Mucosa of descending colon (tissue), 3 donors: ENCODE measurements around the gene FITM2. TPM values are rescaled to one million over a fixed set of nuclear protein-coding genes. Genes with fewer than 3 reads are reported as not detected.

ENCODE experiments used
- ATAC-seq: fragments of 200-7000 bp; cut with Tn5 transposase; one replicate; pipeline ENCODE4 v1.9.1; 2020; ENCODE audit warnings: mild to moderate bottlenecking, moderate library complexity
- DNase-seq, 3 donors: peaks; one replicate each; pipeline ENCODE4 v3.0.0-alpha.2; 2020
- H3K36me3 ChIP-seq: fragments of 200-600 bp; one replicate; pipeline ENCODE4 v1.8.0; 2021; ENCODE audit warnings: low read depth, mild to moderate bottlenecking
- H3K4me1 ChIP-seq: fragments of 200-600 bp; one replicate; pipeline ENCODE4 v1.8.0; 2021; ENCODE audit warnings: low read depth, mild to moderate bottlenecking
- H3K4me3 ChIP-seq: fragments of 200-600 bp; one replicate; pipeline ENCODE4 v1.8.0; 2021; ENCODE audit warnings: mild to moderate bottlenecking
- H3K9me3 ChIP-seq: fragments of 200-600 bp; one replicate; pipeline ENCODE4 v1.8.0; 2021; ENCODE audit warnings: mild to moderate bottlenecking
- CTCF ChIP-seq: fragments of 200-600 bp; IDR thresholded peaks from one replicate; pipeline ENCODE4 v1.8.0; 2022; ENCODE audit warnings: antibody characterized with exemption, mild to moderate bottlenecking
- intact Hi-C, 2 donors: fragments of 100-400 bp; cut with DNase I in 1 of 2; cut with micrococcal nuclease in 1 of 2; formaldehyde crosslinking; loops; one replicate each; pipeline versions ENCODE4 v1.11.0 to v1.11.1; 2022; cut with DNase I, micrococcal nuclease
- total RNA-seq, 3 donors: library from RNA; stranded (reverse); fragmentation: NEBNext Ultra II Directional in 2 of 3; extraction: Animal tissue kit (Norgen Biotek cat#: 25700) in 2 of 3; gene quantifications; one replicate each; pipeline versions ENCODE4 v1.2.1 to v1.2.4, GENCODE V29; 2021 to 2023
- donor health status: DM: no; HTN: no; CAD: no; lungs with moderate emphysema.
- donor health status: DM: no; HTN: no; CAD: no.
- donor health status: DM: no; HTN: yes; CAD: no.

The FITM2 gene
- total RNA-seq, 3 donors from 2014 or later: 10.9 to 12.6 (median 10.9) TPM

GRCh38 chr20:44287272-44288097 lies 23.5 kb downstream of the FITM2 start:
- ATAC-seq (peak; percentile 77), DNase-seq (peak; percentile 52 to 62 (median 52))
- intact Hi-C loops: no loop called here

GRCh38 chr20:44284032-44284431 lies 27.0 kb downstream of the FITM2 start:
- Histone ChIP-seq H3K9me3 (no peaks in the 10 kb centered on the region), H3K36me3 (no peaks in the 10 kb centered on the region), H3K4me3 (no peak overlapping the region), H3K4me1 (peaks cover 2% of the 10 kb centered on the region)
- no peak for TF ChIP-seq CTCF
- DNase-seq: no peak
- intact Hi-C loops: no loop called here
- ATAC-seq: no peak

More at GRCh38 chr20:44287272-44288097, 23.5 kb downstream of the FITM2 start:
- Histone ChIP-seq H3K4me3 (no peak overlapping the region), H3K36me3 (no peaks in the 10 kb centered on the region), H3K4me1 (no peaks in the 10 kb centered on the region), H3K9me3 (no peaks in the 10 kb centered on the region)
- TF ChIP-seq CTCF: no peak

GRCh38 chr20:44282192-44282591 lies 28.8 kb downstream of the FITM2 start:
- ATAC-seq (peak; percentile 87), DNase-seq (no peak)
- no peak overlapping the region for H3K4me3 ChIP-seq
- intact Hi-C loops: no loop called here
- no peaks in the 10 kb centered on the region for H3K36me3 ChIP-seq
- no peaks in the 10 kb centered on the region for H3K9me3 ChIP-seq
- H3K4me1 ChIP-seq: peaks cover 2% of the 10 kb centered on the region
- no peak for TF ChIP-seq CTCF

- DNase-seq: no peak
- H3K36me3 ChIP-seq: no peaks in the 10 kb centered on the region
- H3K4me3 ChIP-seq: no peak overlapping the region
- no peak for TF ChIP-seq CTCF
- H3K9me3 ChIP-seq: no peaks in the 10 kb centered on the region
- peaks cover 2% of the 10 kb centered on the region for H3K4me1 ChIP-seq
- intact Hi-C loops: no loop called here
- ATAC-seq: peak; percentile 75
Measured at GRCh38 chr20:44280387-44280786, 30.6 kb downstream of the FITM2 start.

GRCh38 chr20:44279228-44279627 lies 31.8 kb downstream of the FITM2 start:
- H3K9me3 ChIP-seq: no peaks in the 10 kb centered on the region
- no peaks in the 10 kb centered on the region for H3K36me3 ChIP-seq
- DNase-seq (no peak), ATAC-seq (no peak)
- no peak overlapping the region for H3K4me3 ChIP-seq
- TF ChIP-seq CTCF: no peak
- intact Hi-C loops: no loop called here
- H3K4me1 ChIP-seq: peaks cover 2% of the 10 kb centered on the region
